GM18502 (cell line): ENCODE data around the gene PDE6B.
"Not testable (repeated sequence)": the region's sequence is repeated elsewhere in the genome, so short reads cannot be mapped to it uniquely, and the experiment has no call there.

Source experiments
- ATAC-seq: cut with Tn5 transposase; IDR thresholded peaks from one replicate; pipeline ENCODE4 v1.9.1; 2021; ENCODE audit warnings: mild to moderate bottlenecking; ENCODE audit not compliant: unreplicated experiment, poor library complexity

Gene PDE6B

GRCh38 chr4:699816-700580, 74.6 kb downstream of the PDE6B start:
- ATAC-seq: no peak

- ATAC-seq: no peak
Measured at GRCh38 chr4:700587-701264, 75.4 kb downstream of the PDE6B start.

GRCh38 chr4:702618-703048, 77.3 kb downstream of the PDE6B start:
- ATAC-seq: no peak

DNA sequence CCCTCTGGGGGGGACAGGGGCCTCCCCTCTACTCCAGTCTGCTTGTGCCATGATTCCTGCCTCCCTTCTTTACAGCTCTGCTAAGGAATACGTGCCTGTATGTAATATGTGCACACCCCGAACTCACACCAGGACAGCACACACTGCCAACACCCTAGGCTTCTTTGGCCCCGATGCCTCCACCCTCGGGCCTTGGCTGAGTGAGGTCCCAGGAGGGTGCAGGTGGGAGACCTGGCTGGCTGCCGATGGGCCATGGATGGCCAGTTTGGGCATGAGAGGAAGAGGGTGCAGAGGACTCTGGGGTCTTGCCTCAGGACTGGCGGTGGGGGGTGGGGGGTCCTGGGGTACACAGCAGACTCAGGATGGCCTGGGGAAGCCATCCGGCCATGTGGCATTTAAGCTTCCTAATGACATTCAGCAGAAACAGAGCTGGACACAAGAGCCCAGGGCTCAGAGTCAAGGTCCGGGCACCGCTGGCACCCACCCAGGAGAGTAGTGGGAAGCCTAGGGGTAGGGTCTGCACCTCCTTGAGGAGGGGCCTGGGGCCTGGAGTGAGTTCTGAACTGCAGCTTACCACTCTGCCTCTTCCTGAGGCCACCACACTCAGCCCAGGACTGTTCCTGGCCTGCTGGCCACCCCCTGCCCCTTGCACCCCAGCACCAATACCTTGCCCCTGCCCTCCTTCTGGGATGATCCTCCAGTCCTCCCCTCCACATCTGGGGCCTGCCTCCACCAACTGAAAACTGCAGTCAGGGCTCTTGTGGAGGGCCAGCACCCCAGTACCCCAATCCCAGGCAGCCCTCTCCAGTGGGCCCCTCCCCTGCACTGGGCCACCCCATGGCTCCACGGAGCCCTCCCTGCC, 78.2 kb downstream of the PDE6B start:
- ATAC-seq: no peak

DNA sequence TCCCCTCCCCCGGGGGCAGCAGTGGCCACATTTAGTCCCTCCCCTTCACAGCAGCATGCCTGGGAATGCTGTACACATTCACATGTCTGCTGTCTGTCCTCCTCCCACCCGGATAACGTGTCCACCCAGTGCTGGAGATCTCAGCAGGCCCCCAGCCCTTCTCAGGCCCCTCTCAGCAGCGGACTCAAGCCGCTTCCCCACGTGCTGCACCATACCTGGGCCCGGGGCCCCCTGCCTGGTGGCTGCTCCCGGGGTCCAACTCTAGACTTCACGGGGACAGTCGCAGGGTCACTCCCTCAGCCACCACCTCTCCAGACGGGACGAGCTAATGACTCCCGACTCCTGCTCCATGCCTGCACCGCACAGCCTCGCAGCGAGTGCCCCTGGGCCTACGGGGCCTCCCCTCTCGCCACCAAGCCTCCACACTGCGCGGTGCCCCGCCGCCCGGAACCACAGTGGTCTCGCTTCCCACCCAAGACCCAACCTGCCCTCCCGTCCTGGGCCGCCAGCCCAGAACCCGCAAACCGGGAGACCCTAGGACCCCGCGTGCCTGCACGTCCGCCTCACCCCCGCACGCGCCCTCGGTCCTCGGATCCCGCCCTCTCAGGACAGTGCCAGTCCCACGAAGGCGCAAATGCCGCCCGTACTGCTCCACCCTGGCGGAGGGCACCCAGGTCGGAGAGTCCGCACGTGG, 79.0 kb downstream of the PDE6B start:
- no peak for ATAC-seq

DNA sequence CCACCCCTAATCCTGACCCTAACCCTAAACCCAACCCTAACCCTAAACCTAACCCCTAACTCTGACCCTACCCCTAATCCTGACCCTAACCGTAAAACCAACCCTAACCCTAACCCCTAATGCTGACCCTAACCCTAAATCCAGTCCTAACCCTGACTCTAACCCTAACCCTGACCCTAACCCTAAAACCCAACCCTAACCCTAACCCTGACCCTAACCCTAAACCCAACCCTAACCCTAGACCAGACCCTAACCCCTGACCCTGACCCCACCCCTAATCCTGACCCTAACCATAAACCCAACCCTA, 79.6 kb downstream of the PDE6B start:
- ATAC-seq: no peak

GRCh38 chr4:705278-706082, 80.1 kb downstream of the PDE6B start, which contains the start of gene PCGF3:
PCGF3 (plus strand) TSS chr4:705832; CDS start chr4:733681, 27,849 bp downstream.
- peak; percentile 92 for ATAC-seq

- not testable (repeated sequence) for ATAC-seq
Measured at GRCh38 chr4:706083-706633, 80.8 kb downstream of the PDE6B start.

DNA sequence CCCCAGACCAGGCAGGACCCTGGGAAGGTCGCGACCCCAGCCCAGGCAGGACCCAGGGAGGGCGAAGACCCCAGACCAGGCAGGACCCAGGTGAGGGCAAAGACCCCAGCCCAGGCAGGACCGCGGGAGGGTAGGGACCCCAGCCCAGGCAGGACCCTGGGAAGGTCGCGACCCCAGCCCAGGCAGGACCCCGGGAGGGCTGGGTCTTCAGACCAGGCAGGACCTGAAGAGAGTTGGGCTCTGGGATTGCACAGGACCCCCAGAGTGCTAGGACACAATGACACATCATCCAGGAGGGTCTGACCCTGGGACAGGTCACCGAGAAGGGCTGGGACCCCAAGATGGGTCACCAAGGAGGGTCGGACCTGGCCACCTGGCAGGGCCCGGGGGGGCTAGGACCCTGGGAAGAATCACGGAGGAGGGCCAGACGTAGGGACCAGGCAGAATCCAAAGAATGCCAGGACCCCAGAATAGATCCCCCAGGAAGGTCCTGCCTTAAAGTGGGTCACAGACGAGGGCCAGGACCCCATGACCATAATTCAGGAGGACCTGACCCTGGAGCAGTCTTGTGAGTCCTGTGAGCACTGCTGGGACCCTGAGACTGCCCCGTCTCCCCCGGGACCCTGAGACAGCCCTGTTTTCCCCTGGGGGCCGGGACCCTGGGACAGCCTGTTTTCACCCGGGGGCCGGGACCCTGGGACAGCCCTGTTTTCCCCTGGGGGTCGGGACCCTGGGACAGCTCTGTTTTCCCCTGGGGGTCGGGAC, 81.6 kb downstream of the PDE6B start:
- no peak for ATAC-seq

DNA sequence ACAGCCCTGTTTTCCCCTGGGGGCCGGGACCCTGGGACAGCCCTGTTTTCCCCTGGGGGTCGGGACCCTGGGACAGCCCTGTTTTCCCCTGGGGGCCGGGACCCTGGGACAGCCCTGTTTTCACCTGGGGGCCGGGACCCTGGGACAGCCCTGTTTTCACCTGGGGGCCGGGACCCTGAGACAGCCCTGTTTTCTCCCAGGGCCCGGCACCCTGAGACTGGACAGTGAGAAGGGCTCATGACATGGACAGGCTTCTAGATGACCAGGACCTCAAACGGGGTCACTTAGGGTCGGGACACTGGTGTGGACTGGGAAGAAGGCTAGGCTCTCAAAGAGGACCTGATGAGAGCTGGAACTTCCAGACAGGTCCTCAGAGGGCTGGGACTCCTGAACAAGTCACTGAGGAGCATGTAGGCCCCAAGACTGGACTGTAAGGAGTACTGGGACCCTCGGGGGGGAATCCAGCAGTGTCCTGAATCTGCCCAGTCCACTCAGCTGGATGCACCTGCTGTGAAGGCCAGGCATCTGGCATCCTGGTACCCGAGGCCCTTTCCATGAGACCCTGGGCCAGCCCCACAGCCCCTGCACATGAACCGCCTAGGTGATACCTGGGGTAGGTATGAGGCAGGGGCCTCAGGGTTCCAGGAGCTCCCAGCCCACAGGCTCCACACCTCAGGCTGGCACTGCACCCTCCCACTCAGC, 82.7 kb downstream of the PDE6B start:
- ATAC-seq: no peak

GRCh38 chr4:708631-708933, 83.2 kb downstream of the PDE6B start:
- no peak for ATAC-seq

DNA sequence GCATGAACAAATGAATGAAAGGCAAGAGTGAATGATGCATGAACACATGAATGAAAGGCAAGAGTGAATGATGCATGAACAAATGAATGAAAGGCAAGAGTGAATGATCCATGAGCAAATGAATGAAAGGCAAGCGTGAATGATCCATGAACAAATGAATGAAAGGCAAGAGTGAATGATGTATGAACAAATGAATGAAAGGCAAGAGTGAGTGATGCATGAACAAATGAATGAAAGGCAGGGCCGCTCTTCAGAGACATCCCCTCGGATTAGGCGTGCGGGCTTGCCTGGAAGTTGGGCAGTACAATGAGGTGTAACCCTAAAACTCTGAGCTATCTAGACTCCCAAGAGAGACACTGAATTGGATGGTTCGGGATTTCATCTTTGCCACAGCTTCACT, 84.0 kb downstream of the PDE6B start:
- no peak for ATAC-seq

DNA sequence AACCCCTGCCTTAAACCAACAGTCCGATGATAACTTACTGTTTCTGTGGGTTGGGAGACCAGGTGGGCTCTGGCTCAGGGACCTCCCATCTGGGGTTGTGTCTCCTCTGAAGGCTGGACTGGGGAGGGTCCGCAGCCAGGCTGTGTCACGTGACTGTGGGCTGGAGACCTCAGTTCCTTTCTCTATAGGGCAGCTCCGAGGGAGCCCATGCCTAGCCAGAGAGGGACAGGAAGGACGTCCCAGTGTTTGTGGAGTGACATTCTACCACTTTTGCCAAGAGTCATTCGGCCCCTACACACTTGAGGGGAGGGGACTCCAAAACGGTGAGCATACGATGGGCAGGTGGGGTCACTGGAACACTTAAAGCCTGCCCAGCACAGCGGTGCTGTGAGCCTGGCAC, 84.7 kb downstream of the PDE6B start:
- ATAC-seq: no peak

- no peak for ATAC-seq
Measured at GRCh38 chr4:710916-711315, 85.5 kb downstream of the PDE6B start.

DNA sequence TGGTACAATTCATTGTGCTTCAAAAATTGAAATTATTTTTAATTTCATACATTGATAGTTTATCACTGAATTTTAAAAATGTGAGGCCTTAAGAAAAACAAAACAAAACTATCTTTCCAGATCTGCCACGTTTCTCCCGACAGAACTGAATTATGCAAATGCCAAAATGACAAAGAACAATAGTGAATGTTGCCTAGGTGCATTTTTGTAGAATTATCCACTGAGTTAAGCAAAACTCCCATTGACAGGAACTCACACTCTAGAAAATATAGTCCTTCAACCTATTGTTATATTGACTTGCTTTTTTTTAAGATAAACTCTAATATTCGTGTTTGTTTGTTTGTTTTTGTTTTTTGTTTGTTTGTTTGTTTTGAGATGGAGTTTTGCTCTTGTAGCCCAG, 86.7 kb downstream of the PDE6B start:
- no peak for ATAC-seq

DNA sequence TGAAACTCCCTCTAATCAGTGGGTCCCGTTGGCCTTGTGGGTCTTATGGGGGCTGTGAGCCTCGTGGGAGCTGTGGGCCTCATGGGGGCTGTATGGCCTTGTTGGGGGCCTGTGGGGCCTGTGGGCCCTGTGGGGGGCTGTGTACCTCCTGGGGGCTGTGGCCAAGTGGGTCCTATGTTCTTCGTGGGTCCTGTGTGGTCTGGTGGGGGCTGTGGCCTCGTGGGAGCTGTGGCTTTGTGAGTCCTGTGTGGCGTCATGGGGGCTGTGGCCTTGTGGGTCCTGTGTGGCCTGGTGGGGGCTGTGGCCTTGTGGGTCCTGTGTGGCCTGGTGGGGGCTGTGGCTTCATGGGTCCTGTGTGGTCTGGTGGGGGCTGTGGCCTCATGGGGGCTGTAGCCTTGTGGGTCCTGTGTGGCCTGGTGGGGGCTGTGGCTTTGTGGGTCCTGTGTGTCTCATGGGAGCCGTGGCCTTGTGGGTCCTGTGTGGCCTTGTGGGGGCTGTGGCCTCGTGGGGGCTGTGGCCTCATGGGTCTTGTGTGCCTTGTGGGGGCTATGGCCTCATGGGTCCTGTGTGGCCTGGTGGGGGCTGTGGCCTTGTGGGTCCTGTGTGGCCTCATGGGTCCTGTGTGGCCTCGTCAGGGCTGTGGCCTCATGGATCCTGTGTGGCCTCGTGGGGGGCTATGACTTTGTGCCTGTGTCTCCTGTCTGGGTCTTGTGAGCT, 87.7 kb downstream of the PDE6B start:
- ATAC-seq: no peak

DNA sequence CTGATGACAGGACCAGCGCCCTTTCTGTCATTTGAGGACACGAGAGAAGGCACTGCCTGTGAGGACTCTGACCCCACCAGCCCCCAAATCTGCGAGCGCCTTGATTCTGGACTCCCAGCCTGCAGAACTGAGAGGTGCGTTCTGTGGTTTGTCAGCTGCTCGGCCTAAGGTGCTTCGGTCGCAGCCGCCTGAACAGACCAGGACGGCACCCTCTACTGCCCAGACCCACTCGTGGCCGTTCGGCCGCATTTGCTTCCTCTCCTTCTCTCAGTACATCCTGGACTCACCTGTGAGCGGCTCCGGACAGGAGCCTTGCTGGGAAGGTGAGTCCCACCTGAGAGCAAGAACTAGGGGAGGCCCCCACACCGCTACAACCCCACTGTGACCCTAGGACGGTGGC, 88.7 kb downstream of the PDE6B start:
- ATAC-seq: no peak
